HG03571 (cell line): ENCODE measurements around the gene SIVA1.

Source experiments
- ATAC-seq: cut with Tn5 transposase; IDR thresholded peaks from one replicate; pipeline ENCODE4 v1.9.1; 2021; ENCODE audit not compliant: unreplicated experiment

The SIVA1 gene

GRCh38 chr14:104734601-104734990 lies 18.4 kb upstream of the SIVA1 start:
- no peak for ATAC-seq

GRCh38 chr14:104734991-104735779 lies 17.8 kb upstream of the SIVA1 start:
- ATAC-seq: no peak

DNA sequence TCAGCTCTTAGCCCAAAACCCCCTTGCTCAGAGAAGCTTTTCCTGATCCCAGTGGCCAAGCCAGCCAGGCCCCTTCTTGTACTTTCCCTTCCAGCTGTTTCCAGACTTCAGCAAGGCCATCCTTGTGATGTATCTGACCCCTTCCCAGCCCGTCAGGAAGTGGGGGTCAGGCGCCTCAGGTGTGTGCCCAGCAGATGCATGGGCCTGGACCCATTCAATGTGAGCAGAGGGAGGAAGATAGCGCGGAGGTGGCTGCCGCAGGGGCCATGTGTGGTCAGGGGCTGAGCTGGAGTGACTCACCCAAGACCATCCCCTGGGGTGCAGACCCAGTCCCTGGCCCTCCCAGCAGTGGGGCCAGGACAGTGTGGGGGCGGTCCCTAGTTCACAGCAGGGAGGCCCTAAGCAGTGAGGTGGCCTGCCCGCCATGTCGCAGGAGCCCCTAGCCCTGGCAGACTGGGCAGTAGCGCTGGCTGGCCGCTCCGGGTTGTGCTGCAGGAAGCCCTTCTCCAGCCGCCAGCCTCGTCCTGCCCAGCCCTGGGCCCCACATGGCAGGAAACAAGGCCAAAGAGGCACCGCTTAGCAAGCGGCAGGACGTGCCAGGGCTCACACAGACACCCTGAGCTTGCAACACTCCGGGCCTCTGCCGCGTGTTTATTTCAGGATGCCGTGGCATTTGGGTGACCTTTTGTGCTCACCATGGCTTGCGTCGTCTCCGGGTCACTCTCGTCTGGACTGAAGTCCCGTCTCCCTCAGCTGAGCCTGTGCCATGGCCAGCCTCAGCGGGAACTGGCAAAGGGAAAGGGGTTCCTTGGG lies 16.9 kb upstream of the SIVA1 start:
- no peak for ATAC-seq

DNA sequence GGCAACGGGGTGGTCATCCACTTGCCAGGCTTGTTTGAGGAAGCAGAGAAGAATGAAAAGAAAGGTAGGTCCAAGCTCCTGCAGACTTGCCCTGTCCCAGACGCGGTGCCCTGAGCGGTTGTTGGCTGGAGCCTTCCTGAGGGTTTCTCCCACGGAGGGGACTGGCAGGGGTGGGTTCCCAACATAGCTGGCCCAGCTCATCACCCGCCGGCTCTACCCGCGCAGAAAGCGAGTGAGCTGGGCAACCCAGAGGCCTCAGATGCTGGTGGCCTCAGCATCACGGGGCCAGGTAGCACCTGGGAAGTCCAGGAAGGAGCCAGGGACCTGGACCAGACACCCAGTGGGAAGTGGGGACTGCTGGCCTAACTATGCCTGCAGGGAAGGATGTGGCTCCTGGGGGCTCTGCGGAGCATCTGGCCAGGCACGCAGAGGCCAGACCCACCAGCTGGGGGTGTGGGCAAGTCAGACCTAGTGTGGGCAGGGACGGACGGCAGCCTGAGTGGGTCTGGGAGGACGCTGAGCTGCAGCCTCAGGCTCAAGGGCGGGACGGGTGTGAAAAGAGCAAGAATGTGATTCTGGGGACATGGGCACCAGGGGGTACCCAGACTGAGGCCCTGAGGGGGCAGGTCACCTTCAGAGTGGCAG lies 14.4 kb upstream of the SIVA1 start:
- ATAC-seq: no peak

GRCh38 chr14:104739026-104739425 lies 13.9 kb upstream of the SIVA1 start:
- no peak for ATAC-seq

GRCh38 chr14:104739546-104740516 lies 13.1 kb upstream of the SIVA1 start:
- ATAC-seq: no peak

- no peak for ATAC-seq
These were observed 11.7 kb upstream of the SIVA1 start for GRCh38 chr14:104741108-104741802.

- no peak for ATAC-seq
These were observed 11.1 kb upstream of the SIVA1 start for GRCh38 chr14:104741803-104742251.

DNA sequence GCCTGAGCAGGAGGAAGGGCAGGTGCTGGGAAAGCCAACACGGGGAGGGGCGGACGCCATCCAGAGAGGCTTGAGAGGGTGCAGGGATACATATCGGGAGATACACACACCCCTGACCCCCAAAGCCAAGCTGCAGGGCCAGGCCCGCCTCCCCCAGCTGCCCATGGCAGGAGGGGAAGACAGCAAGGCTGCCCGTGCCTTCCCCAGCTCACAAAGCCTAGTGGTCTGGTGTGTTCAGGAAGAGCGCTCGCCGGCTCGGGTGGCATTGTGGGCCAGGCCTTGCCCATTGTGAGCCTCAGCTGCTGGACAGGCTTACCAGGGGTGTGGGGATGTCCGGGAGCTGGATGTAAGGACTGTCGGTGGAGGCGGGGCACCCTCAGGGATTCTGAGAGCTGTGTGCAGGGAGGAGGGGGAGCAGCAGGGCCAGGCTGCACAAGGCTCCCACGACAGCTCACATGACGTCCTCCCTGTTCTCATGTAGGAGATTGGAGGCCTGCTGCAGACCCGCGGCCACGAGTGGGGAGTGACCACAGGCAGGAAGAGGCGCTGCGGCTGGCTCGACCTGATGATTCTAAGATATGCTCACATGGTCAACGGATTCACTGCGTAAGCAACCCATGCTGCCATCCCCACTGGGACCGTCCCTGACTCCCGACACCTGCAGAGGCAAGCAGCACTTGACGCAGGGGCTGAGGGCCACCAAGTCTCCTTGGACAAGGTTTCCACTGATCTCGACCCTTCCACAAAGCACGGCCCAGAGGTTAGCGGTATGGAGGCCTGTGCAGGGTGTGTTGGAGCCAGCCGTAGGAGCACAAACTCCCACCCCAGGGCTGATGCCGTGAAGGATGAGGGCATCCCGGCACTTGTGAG lies 10.1 kb upstream of the SIVA1 start:
- no peak for ATAC-seq

DNA sequence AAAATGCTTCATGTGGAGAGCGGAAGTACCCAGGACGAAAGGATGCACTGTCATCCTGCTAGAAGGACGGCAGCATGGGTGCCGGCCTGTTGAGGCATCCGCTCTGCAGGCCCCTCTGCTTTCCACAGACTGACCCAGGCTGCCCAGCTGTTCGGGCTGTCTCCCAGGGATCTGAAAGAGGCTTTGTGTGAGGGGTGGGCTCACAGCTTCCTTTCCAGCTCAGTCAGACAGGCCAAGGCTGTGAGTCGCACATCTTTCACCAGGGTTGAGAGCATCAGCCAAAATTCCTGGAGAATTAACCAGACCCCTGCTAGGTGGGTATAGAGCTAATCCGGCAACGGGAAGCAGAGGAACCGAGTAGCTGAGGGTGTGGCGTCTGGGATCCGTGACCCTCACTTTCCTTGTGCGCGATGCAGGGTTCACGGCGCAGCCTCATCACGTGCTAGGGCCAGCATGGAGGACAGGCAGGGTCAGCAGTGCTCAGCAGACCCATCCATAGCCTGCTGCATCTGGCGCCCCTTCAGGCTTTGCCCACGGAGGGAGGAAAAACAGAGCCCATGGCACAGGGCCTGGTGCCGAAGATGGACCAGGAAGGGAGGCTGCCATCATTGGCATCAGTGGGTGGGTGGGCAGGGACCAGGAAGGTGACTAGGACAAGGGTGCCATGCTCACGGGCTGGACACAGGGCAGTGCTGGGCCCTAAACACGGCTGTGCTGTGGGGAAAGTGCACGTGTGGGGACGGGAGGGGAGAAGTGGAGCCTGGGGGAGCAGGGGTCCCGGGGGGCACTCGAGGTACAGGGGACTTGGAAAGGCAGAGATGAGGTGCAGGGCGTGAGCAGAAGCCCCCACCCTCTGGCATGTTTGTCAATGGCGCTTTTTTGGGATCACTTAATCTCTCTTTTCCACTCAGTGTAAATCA lies 9.2 kb upstream of the SIVA1 start:
- ATAC-seq: no peak

DNA sequence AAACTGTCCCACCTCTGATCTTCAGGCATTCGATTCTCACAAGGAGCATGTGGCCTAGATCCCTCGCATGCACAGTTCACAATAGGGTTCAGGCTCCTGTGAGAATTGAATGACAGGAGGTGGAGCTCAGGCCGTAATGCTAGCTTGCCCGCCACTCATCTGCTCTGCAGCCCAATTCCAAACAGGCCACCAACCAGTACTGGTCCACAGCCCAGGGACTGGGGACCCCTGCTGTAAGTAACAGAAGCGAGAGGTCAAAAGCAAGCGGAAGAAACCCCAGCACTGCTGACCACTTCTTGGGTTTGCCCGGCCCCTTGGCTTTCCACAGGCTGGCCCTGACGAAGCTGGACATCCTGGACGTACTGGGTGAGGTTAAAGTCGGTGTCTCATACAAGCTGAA lies 8.5 kb upstream of the SIVA1 start:
- ATAC-seq: no peak

- ATAC-seq: no peak
These were observed 7.5 kb upstream of the SIVA1 start for GRCh38 chr14:104745431-104745830.

DNA sequence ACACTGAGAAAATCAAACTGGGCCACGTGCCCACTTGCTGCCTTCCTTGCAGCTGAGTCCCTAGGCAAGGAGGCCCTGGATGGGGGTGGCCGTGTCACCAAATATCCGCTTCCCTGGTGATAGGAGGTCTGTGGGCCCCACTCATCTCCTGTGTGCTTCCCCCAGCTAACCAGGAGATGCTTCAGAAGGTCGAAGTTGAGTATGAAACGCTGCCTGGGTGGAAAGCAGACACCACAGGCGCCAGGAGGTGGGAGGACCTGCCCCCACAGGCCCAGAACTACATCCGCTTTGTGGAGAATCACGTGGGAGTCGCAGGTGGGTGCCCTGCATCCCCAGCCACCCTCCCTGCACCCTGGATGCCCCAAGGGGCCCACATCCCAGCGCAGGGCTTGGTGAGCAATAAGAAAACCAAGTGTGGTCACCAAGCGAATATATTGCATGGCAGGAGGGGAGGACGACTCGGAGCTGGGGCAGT lies 6.8 kb upstream of the SIVA1 start:
- ATAC-seq: no peak

GRCh38 chr14:104746934-104747481 lies 5.9 kb upstream of the SIVA1 start:
- no peak for ATAC-seq

DNA sequence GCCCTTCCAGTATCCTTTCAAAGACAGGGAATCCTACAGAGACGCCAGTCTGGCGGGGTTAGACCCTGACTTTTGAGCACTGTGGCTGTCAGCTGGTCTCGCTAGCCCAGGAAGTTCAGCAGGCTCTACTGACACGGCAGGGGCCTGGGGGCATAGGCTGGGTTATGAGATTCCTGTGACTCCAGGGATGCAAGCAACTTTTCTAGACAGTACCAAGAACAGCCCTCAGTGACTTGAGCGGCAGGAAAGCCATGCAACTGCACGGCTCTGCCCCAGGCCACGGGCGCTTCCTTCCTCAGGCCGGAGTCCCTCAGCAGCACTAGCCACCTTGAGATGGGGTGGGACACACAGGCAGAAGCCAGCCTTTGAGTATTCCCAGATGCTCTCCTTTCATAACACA lies 5.1 kb upstream of the SIVA1 start:
- ATAC-seq: no peak

GRCh38 chr14:104749111-104749649 lies 3.8 kb upstream of the SIVA1 start:
- ATAC-seq: no peak

DNA sequence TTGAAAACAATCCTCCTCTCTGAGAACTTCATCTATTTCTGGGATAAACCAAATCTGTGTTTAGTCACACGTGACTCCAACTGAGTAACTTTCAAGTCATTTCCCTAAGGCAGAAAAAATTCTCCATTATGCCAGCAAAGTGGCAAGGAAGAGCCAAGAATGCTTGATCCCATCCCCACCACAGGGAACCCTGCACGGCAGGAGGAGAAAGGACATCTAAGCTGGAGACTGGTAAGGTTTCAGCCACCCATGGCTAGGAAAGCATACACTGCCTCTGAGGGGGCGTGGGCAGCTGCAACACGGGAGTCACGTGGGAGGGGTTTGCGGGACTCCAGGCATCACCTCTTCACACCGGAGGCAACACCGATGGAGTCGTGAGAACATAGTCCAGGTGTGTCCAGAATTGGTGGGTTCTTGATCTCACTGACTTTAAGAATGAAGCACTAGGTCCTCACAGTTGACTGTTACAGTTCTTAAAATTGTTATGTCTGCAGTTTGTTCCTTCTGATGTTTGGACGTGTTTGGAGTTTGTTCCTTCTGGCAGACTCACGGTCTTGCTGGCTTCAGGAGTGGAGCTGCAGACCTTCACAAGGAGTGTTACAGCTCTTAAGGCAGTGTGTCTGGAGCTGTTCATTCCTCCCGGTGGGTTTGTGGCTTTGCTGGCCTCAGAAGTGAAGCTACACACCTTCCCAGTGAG lies 2.7 kb upstream of the SIVA1 start:
- no peak for ATAC-seq
